SK-N-SH treated with all-trans-retinoic acid at 6 μM for 48 hours (cell line): ENCODE data around the gene NOL3.

ENCODE experiments used
- ATAC-seq: fragments of 200-7000 bp; cut with Tn5 transposase; 3 replicates; pipeline ENCODE4 v1.9.1; 2020; ENCODE audit warnings: mild to moderate bottlenecking, moderate library complexity
- ARNTL ChIP-seq: fragments of 450-650 bp; formaldehyde crosslinking; IDR thresholded peaks from 2 replicates; pipeline ENCODE4 v1.5.0; 2020; ENCODE audit warnings: low read depth, mild to moderate bottlenecking, moderate library complexity, borderline replicate concordance
- BACH2 ChIP-seq: fragments of 250-450 bp; sonication (Bioruptor Pico); IDR thresholded peaks from 2 replicates; pipeline ENCODE4 v1.9.0; 2021; ENCODE audit warnings: mild to moderate bottlenecking, borderline replicate concordance
- CSDC2 ChIP-seq: fragments of 250-450 bp; sonication (Bioruptor Pico); IDR thresholded peaks from 2 replicates; pipeline ENCODE4 v1.5.0; 2020; ENCODE audit warnings: mild to moderate bottlenecking, moderate library complexity
- CSRNP3 ChIP-seq: fragments of 250-450 bp; sonication (Bioruptor Pico); IDR thresholded peaks from 2 replicates; pipeline ENCODE4 v1.5.1; 2021; ENCODE audit warnings: mild to moderate bottlenecking, moderate library complexity
- ESRRG ChIP-seq: fragments of 250-450 bp; sonication (Bioruptor Pico); IDR thresholded peaks from 2 replicates; pipeline ENCODE4 v1.6.1; 2021; ENCODE audit warnings: mild to moderate bottlenecking
- ISL1 ChIP-seq: fragments of 250-450 bp; sonication (Bioruptor Pico); IDR thresholded peaks from 2 replicates; pipeline ENCODE4 v2.1.2; 2022; ENCODE audit warnings: mild to moderate bottlenecking, moderate library complexity
- PATZ1 ChIP-seq: fragments of 250-450 bp; sonication (Bioruptor Pico); IDR thresholded peaks from 2 replicates; pipeline ENCODE4 v1.8.0; 2020; ENCODE audit warnings: mild to moderate bottlenecking, moderate library complexity, borderline replicate concordance
- PPARA ChIP-seq: fragments of 250-450 bp; sonication (Bioruptor Pico); IDR thresholded peaks from 2 replicates; pipeline ENCODE4 v1.5.0; 2020; ENCODE audit warnings: mild to moderate bottlenecking, borderline replicate concordance
- RARB ChIP-seq: fragments of 250-450 bp; sonication (Bioruptor Pico); IDR thresholded peaks from 2 replicates; pipeline ENCODE4 v1.8.0; 2021; ENCODE audit warnings: mild to moderate bottlenecking, moderate library complexity
- SNAI2 ChIP-seq: fragments of 250-450 bp; sonication (Bioruptor Pico); IDR thresholded peaks from 2 replicates; pipeline ENCODE4 v1.5.0; 2020; ENCODE audit warnings: mild to moderate bottlenecking, moderate library complexity
- TCF4 ChIP-seq: fragments of 250-450 bp; sonication (Bioruptor Pico); IDR thresholded peaks from 2 replicates; pipeline ENCODE4 v1.8.0; 2021; ENCODE audit warnings: mild to moderate bottlenecking, moderate library complexity, borderline replicate concordance
- TOX ChIP-seq: fragments of 250-450 bp; sonication (Bioruptor Pico); IDR thresholded peaks from 2 replicates; pipeline ENCODE4 v1.8.0; 2021; ENCODE audit warnings: mild to moderate bottlenecking, moderate library complexity, borderline replicate concordance
- TSHZ2 ChIP-seq: fragments of 250-450 bp; sonication (Bioruptor Pico); IDR thresholded peaks from 2 replicates; pipeline ENCODE4 v1.5.0; 2020; ENCODE audit warnings: mild to moderate bottlenecking, moderate library complexity
- ZC3H10 ChIP-seq: fragments of 250-450 bp; sonication (Bioruptor Pico); IDR thresholded peaks from 2 replicates; pipeline ENCODE4 v1.5.1; 2021; ENCODE audit warnings: mild to moderate bottlenecking, moderate library complexity
- ZFP3 ChIP-seq: fragments of 250-450 bp; sonication (Bioruptor Pico); IDR thresholded peaks from 2 replicates; pipeline ENCODE4 v1.5.0; 2020; ENCODE audit warnings: mild to moderate bottlenecking, moderate library complexity
- ZFP30 ChIP-seq: fragments of 450-650 bp; formaldehyde crosslinking; IDR thresholded peaks from 2 replicates; pipeline ENCODE4 v1.5.0; 2022; ENCODE audit warnings: mild to moderate bottlenecking, moderate library complexity
- ZNF565 ChIP-seq: fragments of 450-650 bp; formaldehyde crosslinking; conservative IDR thresholded peaks from 2 replicates; pipeline ENCODE4 v1.5.0; 2020; ENCODE audit warnings: low read depth, mild to moderate bottlenecking, moderate library complexity
- ZNF8 ChIP-seq: fragments of 450-650 bp; formaldehyde crosslinking; IDR thresholded peaks from 2 replicates; pipeline ENCODE4 v1.5.0; 2020; ENCODE audit warnings: mild to moderate bottlenecking, moderate library complexity
- TF ChIP-seq, protein P1 (sequence below): fragments of 250-450 bp; sonication (Bioruptor Pico); IDR thresholded peaks from 2 replicates; pipeline ENCODE4 v1.5.1; 2020; ENCODE audit warnings: low read depth, mild to moderate bottlenecking, moderate library complexity
- TF ChIP-seq, protein P2 (sequence below): fragments of 250-450 bp; sonication (Bioruptor Pico); IDR thresholded peaks from 2 replicates; pipeline ENCODE4 v1.8.0; 2021; ENCODE audit warnings: low read depth, mild to moderate bottlenecking, moderate library complexity, borderline replicate concordance

The NOL3 gene

DNA sequence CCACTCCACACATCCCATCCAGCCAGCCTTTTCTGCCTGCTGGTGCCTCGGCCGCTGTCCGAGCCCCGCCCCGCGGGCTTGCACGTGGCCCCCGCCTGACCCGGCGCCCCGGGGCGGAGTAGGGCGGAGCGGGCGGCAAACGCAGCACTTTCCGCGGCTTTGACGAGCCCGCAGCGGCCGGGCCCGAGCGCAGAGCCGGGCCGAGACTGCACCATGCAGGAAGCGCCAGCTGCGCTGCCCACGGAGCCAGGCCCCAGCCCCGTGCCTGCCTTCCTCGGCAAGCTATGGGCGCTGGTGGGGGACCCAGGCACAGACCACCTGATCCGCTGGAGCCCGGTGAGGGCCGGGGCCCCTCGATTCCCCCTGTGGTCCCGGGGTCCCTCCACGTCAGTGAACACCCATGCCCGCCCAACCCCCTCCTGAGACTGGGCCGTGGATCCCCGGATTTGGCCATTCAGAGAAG, 5.7 kb upstream of the NOL3 start, which contains the start of gene HSF4:
HSF4 (plus strand) TSS at position 147 of the 463 bp plus-strand sequence; CDS start at position 214, 67 bp downstream.
- no peak for ATAC-seq
- TF ChIP-seq ZC3H10 (CRISPR knock-in tag) (no peak), ZNF8 (no peak), ZFP30 (CRISPR knock-in tag) (no peak), TCF4 (CRISPR knock-in tag) (no peak), ESRRG (CRISPR knock-in tag) (no peak), ISL1 (CRISPR knock-in tag) (no peak), SNAI2 (CRISPR knock-in tag) (no peak), BACH2 (CRISPR knock-in tag) (no peak), ZNF565 (CRISPR knock-in tag) (no peak), PPARA (CRISPR knock-in tag) (no peak), PATZ1 (CRISPR knock-in tag) (no peak), RARB (no peak), CSDC2 (CRISPR knock-in tag) (no peak), TSHZ2 (CRISPR knock-in tag) (no peak), ZFP3 (CRISPR knock-in tag) (no peak), TOX (CRISPR knock-in tag) (no peak)
- TF ChIP-seq, protein P1, sequence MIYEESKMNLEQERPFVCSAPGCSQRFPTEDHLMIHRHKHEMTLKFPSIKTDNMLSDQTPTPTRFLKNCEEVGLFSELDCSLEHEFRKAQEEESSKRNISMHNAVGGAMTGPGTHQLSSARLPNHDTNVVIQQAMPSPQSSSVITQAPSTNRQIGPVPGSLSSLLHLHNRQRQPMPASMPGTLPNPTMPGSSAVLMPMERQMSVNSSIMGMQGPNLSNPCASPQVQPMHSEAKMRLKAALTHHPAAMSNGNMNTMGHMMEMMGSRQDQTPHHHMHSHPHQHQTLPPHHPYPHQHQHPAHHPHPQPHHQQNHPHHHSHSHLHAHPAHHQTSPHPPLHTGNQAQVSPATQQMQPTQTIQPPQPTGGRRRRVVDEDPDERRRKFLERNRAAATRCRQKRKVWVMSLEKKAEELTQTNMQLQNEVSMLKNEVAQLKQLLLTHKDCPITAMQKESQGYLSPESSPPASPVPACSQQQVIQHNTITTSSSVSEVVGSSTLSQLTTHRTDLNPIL: no peak
- TF ChIP-seq, protein P2, sequence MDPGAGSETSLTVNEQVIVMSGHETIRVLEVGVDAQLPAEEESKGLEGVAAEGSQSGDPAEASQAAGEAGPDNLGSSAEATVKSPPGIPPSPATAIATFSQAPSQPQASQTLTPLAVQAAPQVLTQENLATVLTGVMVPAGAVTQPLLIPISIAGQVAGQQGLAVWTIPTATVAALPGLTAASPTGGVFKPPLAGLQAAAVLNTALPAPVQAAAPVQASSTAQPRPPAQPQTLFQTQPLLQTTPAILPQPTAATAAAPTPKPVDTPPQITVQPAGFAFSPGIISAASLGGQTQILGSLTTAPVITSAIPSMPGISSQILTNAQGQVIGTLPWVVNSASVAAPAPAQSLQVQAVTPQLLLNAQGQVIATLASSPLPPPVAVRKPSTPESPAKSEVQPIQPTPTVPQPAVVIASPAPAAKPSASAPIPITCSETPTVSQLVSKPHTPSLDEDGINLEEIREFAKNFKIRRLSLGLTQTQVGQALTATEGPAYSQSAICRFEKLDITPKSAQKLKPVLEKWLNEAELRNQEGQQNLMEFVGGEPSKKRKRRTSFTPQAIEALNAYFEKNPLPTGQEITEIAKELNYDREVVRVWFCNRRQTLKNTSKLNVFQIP (CRISPR knock-in tag): no peak

- ATAC-seq: no peak
- TF ChIP-seq CSDC2 (CRISPR knock-in tag) (no peak), ARNTL (CRISPR knock-in tag) (no peak), RARB (no peak), ZNF8 (no peak), CSRNP3 (CRISPR knock-in tag) (no peak), TSHZ2 (CRISPR knock-in tag) (no peak)
- TF ChIP-seq, protein P2 (CRISPR knock-in tag): no peak
Observed at GRCh38 chr16:67165121-67166078, 4.9 kb upstream of the NOL3 start.
